ENCODE data around the gene PDGFA.

The PDGFA gene

DNA sequence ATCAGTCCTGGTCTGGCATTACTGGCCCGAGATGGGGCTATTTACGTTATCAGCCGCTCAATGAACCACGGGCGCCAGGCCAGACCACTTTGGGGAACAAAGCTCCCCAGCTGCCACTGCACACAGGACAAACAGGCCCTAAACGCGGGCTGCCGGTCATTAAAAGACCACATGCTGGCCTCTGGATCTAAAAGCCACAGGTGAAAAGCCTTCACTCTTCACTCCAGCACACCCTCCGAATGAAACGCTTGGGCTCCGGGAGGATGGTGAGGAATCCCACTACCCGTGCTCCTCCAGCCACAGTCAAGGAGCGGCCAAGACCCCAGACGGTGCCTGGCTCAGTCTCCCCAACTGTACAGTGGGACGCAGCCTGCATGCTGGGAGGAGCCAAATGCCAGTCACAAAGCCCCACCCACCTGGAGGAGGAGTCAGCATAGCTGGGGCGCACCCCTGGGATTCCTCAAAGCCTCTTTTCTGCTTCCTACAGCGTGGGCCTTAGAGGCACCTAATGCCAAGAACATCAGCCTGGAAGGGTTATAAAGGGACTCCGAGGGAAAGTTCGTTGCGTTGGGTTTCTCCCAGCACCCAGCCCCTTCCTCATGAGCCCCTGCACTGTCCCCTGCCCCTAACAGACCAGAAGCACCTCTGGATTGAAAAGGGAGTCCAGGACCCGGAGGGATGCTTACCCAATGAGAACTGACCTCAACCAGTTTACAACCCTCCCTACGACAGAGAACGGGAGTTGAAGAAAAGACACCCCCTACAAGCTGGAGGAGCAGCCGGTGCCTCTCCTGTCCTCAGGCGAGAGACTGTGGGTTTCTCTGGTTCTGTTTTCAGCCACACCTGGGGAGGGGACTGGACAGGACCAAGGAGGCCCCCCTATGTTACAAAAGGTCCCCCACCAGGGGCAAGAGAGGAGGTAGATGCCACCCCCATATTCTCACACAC lies 4.7 kb downstream of the PDGFA start:
- TF ChIP-seq, protein P1, sequence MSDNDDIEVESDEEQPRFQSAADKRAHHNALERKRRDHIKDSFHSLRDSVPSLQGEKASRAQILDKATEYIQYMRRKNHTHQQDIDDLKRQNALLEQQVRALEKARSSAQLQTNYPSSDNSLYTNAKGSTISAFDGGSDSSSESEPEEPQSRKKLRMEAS (IDR thresholded peaks at IDR 0.05): no peak
- TF ChIP-seq EGR1 (IDR thresholded peaks at IDR 0.05) (no peak), CEBPB (IDR thresholded peaks at IDR 0.05) (no peak), ZBTB7A (IDR thresholded peaks at IDR 0.05; ENCODE audit: low read depth) (no peak), EP300 (IDR thresholded peaks at IDR 0.05; ENCODE audit: borderline replicate concordance) (no peak)
- TF ChIP-seq, protein P2, sequence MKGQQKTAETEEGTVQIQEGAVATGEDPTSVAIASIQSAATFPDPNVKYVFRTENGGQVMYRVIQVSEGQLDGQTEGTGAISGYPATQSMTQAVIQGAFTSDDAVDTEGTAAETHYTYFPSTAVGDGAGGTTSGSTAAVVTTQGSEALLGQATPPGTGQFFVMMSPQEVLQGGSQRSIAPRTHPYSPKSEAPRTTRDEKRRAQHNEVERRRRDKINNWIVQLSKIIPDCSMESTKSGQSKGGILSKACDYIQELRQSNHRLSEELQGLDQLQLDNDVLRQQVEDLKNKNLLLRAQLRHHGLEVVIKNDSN (IDR thresholded peaks at IDR 0.05): no peak

- TF ChIP-seq TCF12 (IDR thresholded peaks at IDR 0.05; ENCODE audit: low read depth) (no peak), TEAD4 (IDR thresholded peaks at IDR 0.05) (no peak)
These were observed 5.4 kb downstream of the PDGFA start for GRCh38 chr7:514242-514641.

DNA sequence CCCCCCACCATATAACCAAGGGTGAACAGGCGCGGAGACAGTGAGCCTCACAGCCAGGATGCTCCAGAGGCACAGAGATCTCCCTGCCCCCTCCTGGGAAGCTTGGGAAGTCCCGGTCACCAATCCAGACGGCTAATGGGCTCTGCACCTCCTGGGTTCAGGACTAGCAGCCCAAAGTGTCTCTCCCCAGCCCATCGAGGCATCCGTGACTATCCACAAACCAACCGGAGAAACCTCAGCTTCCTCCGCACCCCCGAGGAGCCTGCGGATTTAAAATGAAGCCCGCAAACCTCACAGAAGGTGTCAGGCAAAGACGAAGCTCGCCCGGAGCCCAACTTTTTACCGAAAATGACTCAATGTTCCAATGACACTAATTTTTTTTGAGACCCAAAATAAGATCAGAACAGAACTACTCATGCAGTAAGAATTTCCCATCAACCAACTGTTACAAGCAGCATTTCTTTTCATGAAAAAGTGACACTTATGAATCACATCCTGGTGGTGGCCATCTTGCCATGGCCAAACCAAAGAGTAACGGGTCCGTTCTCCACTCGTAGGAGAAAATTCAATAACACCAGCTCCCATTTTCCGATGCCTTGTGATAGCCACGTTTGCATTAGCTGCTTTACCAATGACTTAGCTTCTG lies 6.0 kb downstream of the PDGFA start:
- no peak for TF ChIP-seq YY1 (IDR thresholded peaks at IDR 0.05; ENCODE audit: low read depth)
- no peak for TF ChIP-seq NFIC (IDR thresholded peaks at IDR 0.05)
- TF ChIP-seq, protein P2 (IDR thresholded peaks at IDR 0.05): no peak
- TF ChIP-seq FOXM1 (IDR thresholded peaks at IDR 0.05; ENCODE audit: borderline replicate concordance, low read depth): no peak

GRCh38 chr7:512541-513311 lies 6.9 kb downstream of the PDGFA start:
- no peak for TF ChIP-seq CREB1 (IDR thresholded peaks at IDR 0.05; ENCODE audit: low read depth)
- no peak for TF ChIP-seq YY1 (IDR thresholded peaks at IDR 0.05; ENCODE audit: low read depth)
- TF ChIP-seq EP300 (IDR thresholded peaks at IDR 0.05; ENCODE audit: borderline replicate concordance): no peak
- 0 out of 2 replicates have a peak, but pooled peaks have one; percentile 15 for TF ChIP-seq NFIC (IDR thresholded peaks at IDR 0.05)
- no peak for TF ChIP-seq ZBTB7A (IDR thresholded peaks at IDR 0.05; ENCODE audit: low read depth)
- TF ChIP-seq, protein P1 (IDR thresholded peaks at IDR 0.05): no peak
- TF ChIP-seq, protein P2 (IDR thresholded peaks at IDR 0.05): 0 out of 2 replicates have a peak, but pooled peaks have one; percentile 13
- no peak for TF ChIP-seq RAD21 (IDR thresholded peaks at IDR 0.05; ENCODE audit: low read depth)

DNA sequence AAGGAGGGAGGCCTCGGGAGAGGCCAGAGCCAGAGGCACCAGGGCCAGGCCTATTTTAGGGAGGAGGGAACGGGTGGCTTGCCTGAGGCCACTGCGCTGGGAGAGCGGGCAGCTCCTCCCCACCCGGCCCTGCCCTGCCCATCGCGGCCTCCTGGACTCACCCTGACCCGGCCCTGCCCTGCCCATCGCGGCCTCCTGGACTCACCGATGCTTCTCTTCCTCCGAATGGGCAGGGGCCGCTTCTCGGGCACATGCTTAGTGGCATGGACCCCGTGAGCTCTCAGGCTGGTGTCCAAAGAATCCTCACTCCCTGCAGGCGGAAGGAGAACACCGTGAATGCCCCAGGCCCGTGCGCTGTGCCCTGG lies 7.5 kb downstream of the PDGFA start:
- no peak for TF ChIP-seq NFIC (IDR thresholded peaks at IDR 0.05)
- TF ChIP-seq CEBPB (IDR thresholded peaks at IDR 0.05): no peak
- no peak for TF ChIP-seq ZBTB7A (IDR thresholded peaks at IDR 0.05; ENCODE audit: low read depth)
- TF ChIP-seq YY1 (IDR thresholded peaks at IDR 0.05; ENCODE audit: low read depth): no peak
- TF ChIP-seq, protein P1 (IDR thresholded peaks at IDR 0.05): no peak
- TF ChIP-seq RAD21 (IDR thresholded peaks at IDR 0.05; ENCODE audit: low read depth): no peak
- TF ChIP-seq TAF1 (IDR thresholded peaks at IDR 0.05; ENCODE audit: low read depth): no peak
- no peak for TF ChIP-seq TCF12 (IDR thresholded peaks at IDR 0.05; ENCODE audit: low read depth)
- no peak for TF ChIP-seq CREB1 (IDR thresholded peaks at IDR 0.05; ENCODE audit: low read depth)
- no peak for TF ChIP-seq EP300 (IDR thresholded peaks at IDR 0.05; ENCODE audit: borderline replicate concordance)
- TF ChIP-seq EGR1 (IDR thresholded peaks at IDR 0.05): no peak
- no peak for TF ChIP-seq TEAD4 (IDR thresholded peaks at IDR 0.05)
- TF ChIP-seq, protein P3, sequence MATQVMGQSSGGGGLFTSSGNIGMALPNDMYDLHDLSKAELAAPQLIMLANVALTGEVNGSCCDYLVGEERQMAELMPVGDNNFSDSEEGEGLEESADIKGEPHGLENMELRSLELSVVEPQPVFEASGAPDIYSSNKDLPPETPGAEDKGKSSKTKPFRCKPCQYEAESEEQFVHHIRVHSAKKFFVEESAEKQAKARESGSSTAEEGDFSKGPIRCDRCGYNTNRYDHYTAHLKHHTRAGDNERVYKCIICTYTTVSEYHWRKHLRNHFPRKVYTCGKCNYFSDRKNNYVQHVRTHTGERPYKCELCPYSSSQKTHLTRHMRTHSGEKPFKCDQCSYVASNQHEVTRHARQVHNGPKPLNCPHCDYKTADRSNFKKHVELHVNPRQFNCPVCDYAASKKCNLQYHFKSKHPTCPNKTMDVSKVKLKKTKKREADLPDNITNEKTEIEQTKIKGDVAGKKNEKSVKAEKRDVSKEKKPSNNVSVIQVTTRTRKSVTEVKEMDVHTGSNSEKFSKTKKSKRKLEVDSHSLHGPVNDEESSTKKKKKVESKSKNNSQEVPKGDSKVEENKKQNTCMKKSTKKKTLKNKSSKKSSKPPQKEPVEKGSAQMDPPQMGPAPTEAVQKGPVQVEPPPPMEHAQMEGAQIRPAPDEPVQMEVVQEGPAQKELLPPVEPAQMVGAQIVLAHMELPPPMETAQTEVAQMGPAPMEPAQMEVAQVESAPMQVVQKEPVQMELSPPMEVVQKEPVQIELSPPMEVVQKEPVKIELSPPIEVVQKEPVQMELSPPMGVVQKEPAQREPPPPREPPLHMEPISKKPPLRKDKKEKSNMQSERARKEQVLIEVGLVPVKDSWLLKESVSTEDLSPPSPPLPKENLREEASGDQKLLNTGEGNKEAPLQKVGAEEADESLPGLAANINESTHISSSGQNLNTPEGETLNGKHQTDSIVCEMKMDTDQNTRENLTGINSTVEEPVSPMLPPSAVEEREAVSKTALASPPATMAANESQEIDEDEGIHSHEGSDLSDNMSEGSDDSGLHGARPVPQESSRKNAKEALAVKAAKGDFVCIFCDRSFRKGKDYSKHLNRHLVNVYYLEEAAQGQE (IDR thresholded peaks at IDR 0.05; ENCODE audit: low read depth): no peak
- TF ChIP-seq FOXM1 (IDR thresholded peaks at IDR 0.05; ENCODE audit: borderline replicate concordance, low read depth): no peak
- TF ChIP-seq, protein P2 (IDR thresholded peaks at IDR 0.05): no peak

Measured in Ishikawa (cell line).